Urinary bladder (tissue), 4 donors: Measurements from ENCODE around the gene METTL6. TPM values are rescaled to one million over a fixed set of nuclear protein-coding genes. Genes with fewer than 3 reads are reported as not detected.

Source experiments
- DNase-seq: peaks from one replicate; pipeline ENCODE4 v3.0.0-alpha.2; 2015; ENCODE audit errors: extremely low spot score
- H3K27ac ChIP-seq: one replicate; pipeline ENCODE4 v1.5.1; 2013; ENCODE audit warnings: low read depth, mild to moderate bottlenecking, moderate library complexity
- H3K36me3 ChIP-seq: one replicate; pipeline ENCODE4 v1.6.1; 2013; ENCODE audit warnings: mild to moderate bottlenecking, moderate library complexity; ENCODE audit not compliant: insufficient read depth
- H3K4me1 ChIP-seq: one replicate; pipeline ENCODE4 v1.6.1; 2013; ENCODE audit warnings: mild to moderate bottlenecking, moderate library complexity; ENCODE audit not compliant: insufficient read depth
- H3K4me3 ChIP-seq: one replicate; pipeline ENCODE4 v1.5.1; 2013; ENCODE audit warnings: low read depth, low read length
- whole genome bisulfite sequencing: extraction: QIAGEN DNeasy Blood & Tissue Kit; methylation state at CpG from one replicate; pipeline ENCODE4 v1.1.7; 2013; 5-methylcytosine and 5-hydroxymethylcytosine counted together
- polyA plus RNA-seq: library from polyadenylated mRNA; stranded (reverse); fragments of 200-250 nt; gene quantifications from one replicate; pipeline ENCODE4 v1.2.3, GENCODE V29; 2013
- total RNA-seq: library from RNA; depleted of rRNA; stranded (reverse); fragments of >200 nt; gene quantifications from one replicate; pipeline ENCODE4 v1.2.3, GENCODE V29; 2014
- donor health status: healthy with polysubstance abuse.
- donor health status: healthy.

METTL6 gene
- total and polyA plus RNA-seq, 2 donors = 11.1 to 37.1 TPM

DNA sequence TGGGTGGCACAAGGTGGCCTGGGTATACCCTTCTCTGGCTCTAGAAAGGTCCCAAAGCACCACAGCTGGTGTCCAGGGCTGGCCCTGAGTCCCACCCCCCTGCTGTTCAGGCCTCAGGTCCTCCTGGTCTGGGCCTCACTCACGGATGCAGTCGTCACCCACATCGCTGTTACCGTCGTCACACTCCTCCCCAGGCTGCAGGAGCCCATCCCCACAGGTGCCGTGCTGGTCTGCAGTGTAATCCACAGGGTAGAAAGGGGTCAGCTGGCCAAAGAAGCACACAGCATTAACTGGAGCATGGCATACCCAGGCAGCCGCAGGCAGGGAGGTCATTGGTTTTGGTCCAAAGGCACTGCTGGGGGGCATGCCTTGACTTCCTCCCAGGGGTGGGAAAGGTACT, 28.4 kb upstream of the METTL6 start:
- WGBS = 88% methylated on average over 7 of the region's 7 CpGs
- no peak for DNase-seq
- no peaks in the 10 kb centered on the region for H3K4me1 ChIP-seq
- H3K36me3 ChIP-seq = no peaks in the 10 kb centered on the region
- no peak overlapping the region for H3K27ac ChIP-seq
- H3K4me3 ChIP-seq = no peak overlapping the region

DNA sequence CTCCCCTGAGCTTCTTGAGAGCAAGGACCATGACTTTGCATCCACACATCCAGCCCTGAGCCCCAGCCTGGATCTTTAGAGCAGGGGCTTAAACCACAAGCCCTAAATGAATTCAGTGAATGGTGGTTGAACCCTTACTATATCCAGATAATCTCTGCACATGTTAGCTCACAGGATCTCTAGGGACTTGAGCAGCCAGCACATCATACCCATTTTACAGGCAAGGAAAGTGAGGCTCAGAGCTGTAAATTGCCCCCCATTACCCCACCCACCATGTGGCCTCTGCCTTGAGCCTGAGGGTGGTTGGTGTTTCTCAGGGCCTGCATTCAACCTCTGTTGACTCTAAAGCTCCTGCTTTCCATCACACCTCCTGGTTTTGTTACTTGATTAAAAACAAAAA, 27.6 kb upstream of the METTL6 start:
- DNase-seq = no peak
- H3K4me1 ChIP-seq = no peaks in the 10 kb centered on the region
- H3K27ac ChIP-seq = no peak overlapping the region
- no peaks in the 10 kb centered on the region for H3K36me3 ChIP-seq
- no peak overlapping the region for H3K4me3 ChIP-seq

GRCh38 chr3:15453991-15454625, 26.8 kb upstream of the METTL6 start:
- DNase-seq = no peak
- Histone ChIP-seq H3K36me3 (no peaks in the 10 kb centered on the region), H3K27ac (no peak overlapping the region), H3K4me1 (no peaks in the 10 kb centered on the region), H3K4me3 (no peak overlapping the region)
- WGBS = 80% methylated on average over 9 of the region's 9 CpGs

GRCh38 chr3:15453501-15453900, 26.2 kb upstream of the METTL6 start:
- no peak overlapping the region for H3K4me3 ChIP-seq
- no peak overlapping the region for H3K27ac ChIP-seq
- no peaks in the 10 kb centered on the region for H3K4me1 ChIP-seq
- WGBS = 91% methylated on average over 8 of the region's 8 CpGs
- no peaks in the 10 kb centered on the region for H3K36me3 ChIP-seq
- no peak for DNase-seq

- WGBS = 95% methylated on average over 5 of the region's 5 CpGs
- DNase-seq = no peak
- Histone ChIP-seq H3K27ac (no peak overlapping the region), H3K36me3 (no peaks in the 10 kb centered on the region), H3K4me1 (no peaks in the 10 kb centered on the region), H3K4me3 (no peak overlapping the region)
These were observed 25.6 kb upstream of the METTL6 start for GRCh38 chr3:15452961-15453360.

DNA sequence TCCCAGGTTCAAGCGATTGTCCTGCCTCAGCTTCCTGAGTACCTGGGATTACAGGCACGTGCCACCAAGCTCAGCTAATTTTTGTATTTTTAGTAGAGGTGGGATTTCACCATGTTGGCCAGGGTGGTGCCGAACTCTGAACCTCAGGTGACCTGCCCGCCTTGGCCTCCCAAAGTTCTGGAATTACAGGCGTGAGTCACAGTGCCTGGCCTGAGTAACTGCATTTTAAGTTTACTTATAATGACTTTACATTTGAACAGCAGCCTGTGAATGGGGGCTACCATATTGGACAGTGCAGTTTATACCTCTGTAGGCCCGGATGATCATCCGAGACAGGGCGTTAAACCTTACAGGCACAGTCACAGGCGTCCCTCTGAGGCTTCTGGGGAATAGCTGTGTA, 24.8 kb upstream of the METTL6 start:
- Histone ChIP-seq H3K4me1 (no peaks in the 10 kb centered on the region), H3K4me3 (no peak overlapping the region), H3K36me3 (no peaks in the 10 kb centered on the region), H3K27ac (no peak overlapping the region)
- 89% methylated on average over 9 of the region's 9 CpGs for WGBS
- DNase-seq = no peak

- H3K36me3 ChIP-seq = no peaks in the 10 kb centered on the region
These were observed 24.1 kb upstream of the METTL6 start for GRCh38 chr3:15451216-15452113.

DNA sequence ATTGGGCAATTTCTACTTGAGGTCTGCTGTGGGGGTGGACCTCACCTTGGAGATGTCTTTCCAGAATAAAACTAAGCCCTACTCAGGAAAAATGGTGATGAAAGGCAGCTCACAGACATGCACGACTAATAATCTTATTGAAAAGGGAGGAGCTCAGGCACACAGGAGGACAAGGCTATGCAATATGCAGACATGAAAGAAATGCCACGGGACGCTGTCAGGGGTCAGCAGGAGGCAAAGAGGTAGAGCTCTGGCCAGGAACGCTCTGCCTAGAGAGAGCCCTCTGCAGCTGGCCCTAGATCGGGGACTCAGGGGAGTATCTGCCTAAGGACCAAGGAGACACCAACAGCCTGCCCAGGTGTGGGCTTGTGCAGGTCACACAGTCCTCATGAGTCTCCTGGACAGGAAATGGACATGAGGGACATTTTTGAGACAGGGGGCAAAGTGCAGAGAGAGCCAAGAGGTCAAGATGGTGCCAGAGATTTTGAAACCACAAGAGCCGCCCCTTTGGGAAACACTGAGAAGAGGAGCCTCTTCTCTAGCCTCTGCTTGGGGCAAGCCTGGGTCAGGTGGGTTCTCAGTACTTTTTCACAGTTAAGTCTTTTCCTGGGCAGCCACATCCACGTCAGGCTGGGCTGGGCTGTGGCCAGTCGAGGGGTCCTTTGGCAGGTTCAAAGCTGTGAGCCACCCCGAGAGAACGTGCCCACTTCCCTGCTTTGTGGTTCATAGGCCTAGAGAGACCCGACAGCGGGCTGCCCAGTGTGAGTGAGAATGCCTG, 23.3 kb upstream of the METTL6 start:
- H3K4me1 ChIP-seq = no peaks in the 10 kb centered on the region
- H3K27ac ChIP-seq = no peak overlapping the region
- no peaks in the 10 kb centered on the region for H3K36me3 ChIP-seq
- no peak overlapping the region for H3K4me3 ChIP-seq
- 94% methylated on average over 12 of the region's 12 CpGs for WGBS
- DNase-seq = no peak

More at GRCh38 chr3:15451216-15452113, 24.1 kb upstream of the METTL6 start:
- 92% methylated on average over 18 of the region's 18 CpGs for WGBS
- Histone ChIP-seq H3K4me3 (no peak overlapping the region), H3K27ac (no peak overlapping the region), H3K4me1 (no peaks in the 10 kb centered on the region)
- DNase-seq = no peak

- Histone ChIP-seq H3K4me3 (no peak overlapping the region), H3K36me3 (no peaks in the 10 kb centered on the region), H3K4me1 (no peaks in the 10 kb centered on the region), H3K27ac (no peak overlapping the region)
- DNase-seq = no peak
- WGBS = 91% methylated on average over 3 of the region's 3 CpGs
These were observed 22.3 kb upstream of the METTL6 start for GRCh38 chr3:15449489-15450224.

DNA sequence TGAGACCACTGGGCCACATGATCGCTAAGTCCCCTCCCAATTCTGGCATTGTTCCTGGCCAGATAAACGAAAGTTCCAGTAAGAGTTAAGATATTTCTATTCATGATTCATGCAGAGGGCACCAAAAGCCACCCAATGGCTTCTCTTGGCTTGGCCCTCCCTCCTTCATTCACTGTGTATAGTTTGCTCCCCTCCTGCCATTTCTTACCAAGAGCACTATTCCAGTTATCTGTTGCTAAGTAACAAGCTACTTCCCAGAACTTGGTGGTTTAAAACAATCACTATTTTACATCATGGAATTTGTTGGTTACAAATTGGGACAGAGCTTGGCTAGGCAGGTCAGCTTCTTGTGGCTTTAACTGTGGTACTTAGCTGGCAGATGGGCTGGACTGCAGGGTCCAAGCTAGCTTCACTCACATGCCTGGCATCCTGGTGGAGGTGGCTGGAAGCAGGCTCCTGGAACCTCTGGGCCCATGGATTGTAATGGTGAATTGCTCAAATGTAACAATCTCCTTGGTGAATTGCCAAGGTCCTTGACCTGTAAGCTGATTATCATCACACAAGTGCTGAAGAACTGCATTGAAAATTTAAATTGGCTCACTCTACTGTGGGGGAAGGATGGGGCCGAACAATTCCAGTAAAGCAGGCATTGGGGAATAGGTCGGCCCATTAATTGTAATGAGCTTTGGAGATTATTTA, 16.6 kb upstream of the METTL6 start:
- Histone ChIP-seq H3K27ac (no peak overlapping the region), H3K36me3 (no peaks in the 10 kb centered on the region), H3K4me3 (no peak overlapping the region), H3K4me1 (no peaks in the 10 kb centered on the region)
- 81% methylated on average over 4 of the region's 4 CpGs for WGBS
- DNase-seq = no peak

DNA sequence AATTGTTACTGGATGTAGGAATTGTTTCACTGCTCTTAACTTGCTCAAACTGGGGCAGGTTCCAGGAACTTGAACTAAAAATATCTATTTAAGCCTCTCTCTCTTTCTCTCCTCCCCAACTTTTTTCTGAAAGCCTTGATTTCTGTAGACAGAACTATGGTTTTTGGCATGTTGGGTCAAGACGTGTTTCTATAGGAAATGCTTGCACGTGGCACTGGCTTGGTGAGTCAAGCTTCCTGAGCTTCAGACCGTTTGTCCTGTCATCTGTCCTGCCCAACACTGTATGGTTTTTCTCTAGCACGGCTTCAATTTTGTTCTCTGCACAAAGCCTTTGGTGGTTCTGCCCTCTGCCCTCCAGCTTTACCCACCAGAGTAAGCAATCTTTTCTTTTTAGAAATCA, 13.5 kb upstream of the METTL6 start:
- no peaks in the 10 kb centered on the region for H3K4me1 ChIP-seq
- H3K27ac ChIP-seq = no peak overlapping the region
- H3K36me3 ChIP-seq = peaks cover 7% of the 10 kb centered on the region
- no peak for DNase-seq
- WGBS = 69% methylated on average over 4 of the region's 4 CpGs
- no peak overlapping the region for H3K4me3 ChIP-seq

GRCh38 chr3:15439476-15439875, 12.1 kb upstream of the METTL6 start:
- Histone ChIP-seq H3K36me3 (peaks cover 10% of the 10 kb centered on the region), H3K4me3 (no peak overlapping the region), H3K27ac (no peak overlapping the region), H3K4me1 (no peaks in the 10 kb centered on the region)
- DNase-seq = no peak

DNA sequence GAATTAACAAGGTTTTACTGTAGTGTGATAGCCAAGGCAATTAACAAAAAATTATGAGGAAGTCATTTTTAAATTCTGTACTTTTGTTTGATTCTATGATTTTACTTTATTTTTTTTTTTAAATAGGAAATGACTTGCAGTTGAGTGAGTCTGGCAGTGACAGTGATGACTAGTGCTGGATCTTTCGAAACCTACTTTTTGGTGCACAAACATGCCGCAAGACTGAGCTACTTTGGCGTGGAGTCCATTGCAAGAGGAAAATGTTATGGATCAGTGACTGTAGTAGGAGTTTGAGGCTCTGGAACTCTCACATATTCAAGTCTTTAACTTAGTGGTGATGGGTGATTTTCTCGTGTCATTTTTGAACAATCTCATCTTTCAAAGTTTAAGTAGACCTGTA, 11.6 kb upstream of the METTL6 start:
- 91% methylated on average over 4 of the region's 4 CpGs for WGBS

More for the DNA sequence above, 11.6 kb upstream of the METTL6 start:
- no peak overlapping the region for H3K27ac ChIP-seq
- H3K36me3 ChIP-seq = peaks cover 10% of the 10 kb centered on the region
- DNase-seq = no peak
- H3K4me1 ChIP-seq = no peaks in the 10 kb centered on the region
- no peak overlapping the region for H3K4me3 ChIP-seq
